WTC11 (cell line): ENCODE measurements around the gene JAKMIP1. TPM values are rescaled to one million over a fixed set of nuclear protein-coding genes. Genes with fewer than 3 reads are reported as not detected.
A peak's percentile ranks its signal among the peaks of the same experiment; 100 is the strongest.

ENCODE experiments used
- ATAC-seq: fragments of 200-7000 bp; cut with Tn5 transposase; 2 replicates; pipeline ENCODE4 v1.10.0; 2021; ENCODE audit warnings: mild to moderate bottlenecking, moderate library complexity
- CTCF ChIA-PET: fragments of 300-600 bp; sonication (Branson Sonifier 250); formaldehyde crosslinking; loops from one replicate; lab custom pipeline; 2021; ENCODE audit warnings: antibody characterized with exemption; lab: Charles Lee
- POLR2A ChIA-PET: fragments of 350-600 bp; sonication (Branson Sonifier 250); formaldehyde crosslinking; loops from one replicate; lab custom pipeline; 2021; ENCODE audit warnings: antibody characterized with exemption; lab: Charles Lee
- DNase-seq: peaks from one replicate; pipeline ENCODE4 v3.0.0; 2021; ENCODE audit warnings: low spot score
- H3K27ac Mint-ChIP-seq: 2 replicates; pipeline ENCODE4 v1.8.0; 2021; ENCODE audit warnings: mixed read lengths
- H3K27me3 Mint-ChIP-seq: 2 replicates; pipeline ENCODE4 v1.8.0; 2021; ENCODE audit warnings: low read depth, mild to moderate bottlenecking, moderate library complexity, mixed read lengths
- H3K36me3 Mint-ChIP-seq: 2 replicates; pipeline ENCODE4 v1.8.0; 2021; ENCODE audit warnings: mixed read lengths
- H3K4me1 Mint-ChIP-seq: 2 replicates; pipeline ENCODE4 v1.8.0; 2022; ENCODE audit warnings: mixed read lengths
- H3K4me3 Mint-ChIP-seq: 2 replicates; pipeline ENCODE4 v1.8.0; 2021; ENCODE audit warnings: mild to moderate bottlenecking, moderate library complexity, mixed read lengths
- H3K9me3 Mint-ChIP-seq: 2 replicates; pipeline ENCODE4 v1.8.0; 2021; ENCODE audit warnings: mixed read lengths
- CBFB ChIP-seq: sonication (generic); formaldehyde crosslinking; IDR thresholded peaks from 2 replicates; pipeline ENCODE4 v1.8.1; 2022; ENCODE audit warnings: mild to moderate bottlenecking, low read depth, missing genetic modification reagents
- CREM ChIP-seq: sonication (generic); formaldehyde crosslinking; IDR thresholded peaks from 2 replicates; pipeline ENCODE4 v1.8.1; 2022; ENCODE audit warnings: mild to moderate bottlenecking, missing genetic modification reagents, moderate library complexity
- ETV6 ChIP-seq: sonication (generic); formaldehyde crosslinking; IDR thresholded peaks from 2 replicates; pipeline ENCODE4 v1.8.1; 2022; ENCODE audit warnings: mild to moderate bottlenecking, missing genetic modification reagents
- IRF2 ChIP-seq: sonication (generic); formaldehyde crosslinking; IDR thresholded peaks from 2 replicates; pipeline ENCODE4 v1.8.0; 2022; ENCODE audit warnings: low read depth, missing genetic modification reagents, borderline replicate concordance
- JAZF1 ChIP-seq: fragments of 250-450 bp; sonication (Bioruptor Pico); IDR thresholded peaks from 2 replicates; pipeline ENCODE4 v1.9.0; 2021; ENCODE audit warnings: moderate library complexity, mild to moderate bottlenecking, inconsistent platforms
- KAT7 ChIP-seq: sonication (generic); formaldehyde crosslinking; IDR thresholded peaks from 2 replicates; pipeline ENCODE4 v1.8.1; 2023; ENCODE audit warnings: missing genetic modification reagents, mild to moderate bottlenecking, borderline replicate concordance
- MAX ChIP-seq: sonication (generic); formaldehyde crosslinking; IDR thresholded peaks from 2 replicates; pipeline ENCODE4 v1.8.0; 2022; ENCODE audit warnings: mild to moderate bottlenecking, missing genetic modification reagents
- NFE2L1 ChIP-seq: sonication (generic); formaldehyde crosslinking; IDR thresholded peaks from 2 replicates; pipeline ENCODE4 v1.8.1; 2023; ENCODE audit warnings: missing genetic modification reagents
- OVOL2 ChIP-seq: fragments of 250-450 bp; sonication (Bioruptor Pico); IDR thresholded peaks from 2 replicates; pipeline ENCODE4 v1.9.0; 2021; ENCODE audit warnings: mild to moderate bottlenecking, borderline replicate concordance
- PREB ChIP-seq: sonication (generic); formaldehyde crosslinking; IDR thresholded peaks from 2 replicates; pipeline ENCODE4 v1.8.1; 2022; ENCODE audit warnings: mild to moderate bottlenecking, missing genetic modification reagents, moderate library complexity, borderline replicate concordance
- RELA ChIP-seq: sonication (generic); formaldehyde crosslinking; IDR thresholded peaks from 2 replicates; pipeline ENCODE4 v1.8.1; 2022; ENCODE audit warnings: missing genetic modification reagents, mild to moderate bottlenecking, borderline replicate concordance
- SP1 ChIP-seq: sonication (generic); formaldehyde crosslinking; conservative IDR thresholded peaks from 2 replicates; pipeline ENCODE4 v1.8.1; 2022; ENCODE audit warnings: missing genetic modification reagents
- STAT6 ChIP-seq: sonication (generic); formaldehyde crosslinking; conservative IDR thresholded peaks from 2 replicates; pipeline ENCODE4 v1.8.1; 2023; ENCODE audit warnings: mild to moderate bottlenecking, low read depth, missing genetic modification reagents, moderate library complexity
- TEAD1 ChIP-seq: sonication (generic); formaldehyde crosslinking; IDR thresholded peaks from 2 replicates; pipeline ENCODE4 v1.8.0; 2022; ENCODE audit warnings: mild to moderate bottlenecking, missing genetic modification reagents
- ZNF396 ChIP-seq: fragments of 250-450 bp; sonication (Bioruptor Pico); IDR thresholded peaks from 2 replicates; pipeline ENCODE4 v1.8.0; 2021; ENCODE audit warnings: mild to moderate bottlenecking, moderate library complexity, borderline replicate concordance
- ZNF425 ChIP-seq: fragments of 250-450 bp; sonication (Bioruptor Pico); conservative IDR thresholded peaks from 2 replicates; pipeline ENCODE4 v1.9.0; 2021; ENCODE audit warnings: mild to moderate bottlenecking
- ZNF532 ChIP-seq: fragments of 250-450 bp; sonication (Bioruptor Pico); IDR thresholded peaks from 2 replicates; pipeline ENCODE4 v1.9.0; 2021; ENCODE audit warnings: mild to moderate bottlenecking, borderline replicate concordance
- total RNA-seq: library from RNA; stranded (reverse); gene quantifications from 3 replicates; pipeline ENCODE4 v1.2.3, GENCODE V29; 2021

Gene JAKMIP1
- total RNA-seq, 1 experiment from 2014 or later = 4.0 TPM

- TF ChIP-seq ZNF532 (CRISPR knock-in tag) (no peak), PREB (CRISPR knock-in tag) (no peak), ZNF425 (CRISPR knock-in tag) (no peak), TEAD1 (no peak), SP1 (CRISPR knock-in tag) (no peak)
Measured at GRCh38 chr4:6148506-6149205, 51.7 kb downstream of the JAKMIP1 start (continued).

- Mint-ChIP-seq H3K4me3 (no peak overlapping the region), H3K36me3 (no peaks in the 10 kb centered on the region), H3K4me1 (no peaks in the 10 kb centered on the region), H3K27ac (peak overlapping the region; percentile 12; the same call in 1 of the 2 replicates), H3K9me3 (peaks cover 5% of the 10 kb centered on the region; the same call in 1 of the 2 replicates), H3K27me3 (no peaks in the 10 kb centered on the region)
- TF ChIP-seq ETV6 (CRISPR knock-in tag) = no peak
- TF ChIP-seq OVOL2 (CRISPR knock-in tag) = no peak
- TF ChIP-seq JAZF1 (CRISPR knock-in tag) = no peak
- no peak for TF ChIP-seq RELA (CRISPR knock-in tag)
- no peak for TF ChIP-seq KAT7 (CRISPR knock-in tag)
- no peak for TF ChIP-seq MAX (CRISPR knock-in tag)
- TF ChIP-seq STAT6 = no peak
- no peak for TF ChIP-seq IRF2 (CRISPR knock-in tag)
- TF ChIP-seq CREM (CRISPR knock-in tag) = no peak
- no peak for TF ChIP-seq NFE2L1 (CRISPR knock-in tag)
- no peak for TF ChIP-seq CBFB (CRISPR knock-in tag)
- TF ChIP-seq ZNF396 (CRISPR knock-in tag) = no peak
- CTCF ChIA-PET = no interaction called here
- POLR2A ChIA-PET = no interaction called here
- DNase-seq (no peak), ATAC-seq (no peak)
Measured at GRCh38 chr4:6147441-6147840, 52.9 kb downstream of the JAKMIP1 start.
